ES-I3 (cell line): Measurements from ENCODE around the gene GAGE12H.
"Not testable (repeated sequence)": the region's sequence is repeated elsewhere in the genome, so short reads cannot be mapped to it uniquely, and the experiment has no call there.

ENCODE experiments used
- H3K36me3 ChIP-seq: 2 replicates; pipeline ENCODE4 v1.6.1; 2013; ENCODE audit warnings: mild to moderate bottlenecking, low read length, control low read depth, moderate library complexity; ENCODE audit not compliant: insufficient read depth
- H3K4me1 ChIP-seq: 2 replicates; pipeline ENCODE4 v1.6.1; 2013; ENCODE audit warnings: mild to moderate bottlenecking, control low read depth, low read length; ENCODE audit not compliant: insufficient read depth
- H3K9ac ChIP-seq: 2 replicates; pipeline ENCODE4 v1.6.1; 2013; ENCODE audit warnings: low read depth, mild to moderate bottlenecking, low read length, moderate library complexity
- H3K9me3 ChIP-seq: 2 replicates; pipeline ENCODE4 v1.6.1; 2013; ENCODE audit warnings: mild to moderate bottlenecking, low read length, moderate library complexity; ENCODE audit not compliant: control insufficient read depth, insufficient read depth

GAGE12H gene, protein sequence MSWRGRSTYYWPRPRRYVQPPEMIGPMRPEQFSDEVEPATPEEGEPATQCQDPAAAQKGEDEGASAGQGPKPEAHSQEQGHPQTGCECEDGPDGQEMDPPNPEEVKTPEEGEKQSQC

DNA sequence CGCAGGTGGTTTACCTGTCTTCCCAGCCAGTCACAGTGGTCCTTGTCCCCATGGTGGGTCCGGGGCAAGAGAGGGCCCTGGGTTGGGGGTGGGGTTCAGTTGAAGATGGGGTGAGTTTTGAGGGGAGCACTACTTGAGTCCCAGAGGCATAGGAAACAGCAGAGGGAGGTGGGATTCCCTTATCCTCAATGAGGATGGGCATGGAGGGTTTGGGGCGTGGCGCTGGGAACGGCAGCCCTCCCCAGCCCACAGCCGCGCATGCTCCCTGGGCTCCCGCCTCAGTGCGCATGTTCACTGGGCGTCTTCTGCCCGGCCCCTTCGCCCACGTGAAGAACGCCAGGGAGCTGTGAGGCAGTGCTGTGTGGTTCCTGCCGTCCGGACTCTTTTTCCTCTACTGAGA is at the start of gene GAGE12H:
Gene GAGE12H, plus strand, starts transcription at position 301 of the 400 bp plus-strand sequence. CDS start 1,155 bp downstream, outside the sequence.
- not testable (repeated sequence) for H3K9ac ChIP-seq, H3K4me1 ChIP-seq, H3K36me3 ChIP-seq, H3K9me3 ChIP-seq

DNA sequence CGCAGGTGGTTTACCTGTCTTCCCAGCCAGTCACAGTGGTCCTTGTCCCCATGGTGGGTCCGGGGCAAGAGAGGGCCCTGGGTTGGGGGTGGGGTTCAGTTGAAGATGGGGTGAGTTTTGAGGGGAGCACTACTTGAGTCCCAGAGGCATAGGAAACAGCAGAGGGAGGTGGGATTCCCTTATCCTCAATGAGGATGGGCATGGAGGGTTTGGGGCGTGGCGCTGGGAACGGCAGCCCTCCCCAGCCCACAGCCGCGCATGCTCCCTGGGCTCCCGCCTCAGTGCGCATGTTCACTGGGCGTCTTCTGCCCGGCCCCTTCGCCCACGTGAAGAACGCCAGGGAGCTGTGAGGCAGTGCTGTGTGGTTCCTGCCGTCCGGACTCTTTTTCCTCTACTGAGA is 47.9 kb upstream of the GAGE12H start, which contains the start of gene GAGE12C:
Gene GAGE12C, plus strand, starts transcription at position 301 of the 400 bp plus-strand sequence. CDS start 1,155 bp downstream, outside the sequence.
- H3K9me3 ChIP-seq, H3K9ac ChIP-seq, H3K36me3 ChIP-seq, H3K4me1 ChIP-seq: not testable (repeated sequence)

DNA sequence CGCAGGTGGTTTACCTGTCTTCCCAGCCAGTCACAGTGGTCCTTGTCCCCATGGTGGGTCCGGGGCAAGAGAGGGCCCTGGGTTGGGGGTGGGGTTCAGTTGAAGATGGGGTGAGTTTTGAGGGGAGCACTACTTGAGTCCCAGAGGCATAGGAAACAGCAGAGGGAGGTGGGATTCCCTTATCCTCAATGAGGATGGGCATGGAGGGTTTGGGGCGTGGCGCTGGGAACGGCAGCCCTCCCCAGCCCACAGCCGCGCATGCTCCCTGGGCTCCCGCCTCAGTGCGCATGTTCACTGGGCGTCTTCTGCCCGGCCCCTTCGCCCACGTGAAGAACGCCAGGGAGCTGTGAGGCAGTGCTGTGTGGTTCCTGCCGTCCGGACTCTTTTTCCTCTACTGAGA is 38.3 kb upstream of the GAGE12H start, which contains the start of gene GAGE12D:
Gene GAGE12D, plus strand, starts transcription at position 301 of the 400 bp plus-strand sequence. CDS start 1,155 bp downstream, outside the sequence.
- H3K9me3 ChIP-seq, H3K9ac ChIP-seq, H3K4me1 ChIP-seq, H3K36me3 ChIP-seq: not testable (repeated sequence)

DNA sequence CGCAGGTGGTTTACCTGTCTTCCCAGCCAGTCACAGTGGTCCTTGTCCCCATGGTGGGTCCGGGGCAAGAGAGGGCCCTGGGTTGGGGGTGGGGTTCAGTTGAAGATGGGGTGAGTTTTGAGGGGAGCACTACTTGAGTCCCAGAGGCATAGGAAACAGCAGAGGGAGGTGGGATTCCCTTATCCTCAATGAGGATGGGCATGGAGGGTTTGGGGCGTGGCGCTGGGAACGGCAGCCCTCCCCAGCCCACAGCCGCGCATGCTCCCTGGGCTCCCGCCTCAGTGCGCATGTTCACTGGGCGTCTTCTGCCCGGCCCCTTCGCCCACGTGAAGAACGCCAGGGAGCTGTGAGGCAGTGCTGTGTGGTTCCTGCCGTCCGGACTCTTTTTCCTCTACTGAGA is 28.8 kb upstream of the GAGE12H start, which contains the start of gene GAGE12E:
Gene GAGE12E, plus strand, starts transcription at position 301 of the 400 bp plus-strand sequence. CDS start 1,155 bp downstream, outside the sequence.
- H3K9ac ChIP-seq, H3K4me1 ChIP-seq, H3K9me3 ChIP-seq, H3K36me3 ChIP-seq: not testable (repeated sequence)

DNA sequence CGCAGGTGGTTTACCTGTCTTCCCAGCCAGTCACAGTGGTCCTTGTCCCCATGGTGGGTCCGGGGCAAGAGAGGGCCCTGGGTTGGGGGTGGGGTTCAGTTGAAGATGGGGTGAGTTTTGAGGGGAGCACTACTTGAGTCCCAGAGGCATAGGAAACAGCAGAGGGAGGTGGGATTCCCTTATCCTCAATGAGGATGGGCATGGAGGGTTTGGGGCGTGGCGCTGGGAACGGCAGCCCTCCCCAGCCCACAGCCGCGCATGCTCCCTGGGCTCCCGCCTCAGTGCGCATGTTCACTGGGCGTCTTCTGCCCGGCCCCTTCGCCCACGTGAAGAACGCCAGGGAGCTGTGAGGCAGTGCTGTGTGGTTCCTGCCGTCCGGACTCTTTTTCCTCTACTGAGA is 19.2 kb upstream of the GAGE12H start, which contains the start of gene GAGE12F:
Gene GAGE12F, plus strand, starts transcription at position 301 of the 400 bp plus-strand sequence. CDS start 1,155 bp downstream, outside the sequence.
- not testable (repeated sequence) for H3K9me3 ChIP-seq, H3K9ac ChIP-seq, H3K36me3 ChIP-seq, H3K4me1 ChIP-seq

DNA sequence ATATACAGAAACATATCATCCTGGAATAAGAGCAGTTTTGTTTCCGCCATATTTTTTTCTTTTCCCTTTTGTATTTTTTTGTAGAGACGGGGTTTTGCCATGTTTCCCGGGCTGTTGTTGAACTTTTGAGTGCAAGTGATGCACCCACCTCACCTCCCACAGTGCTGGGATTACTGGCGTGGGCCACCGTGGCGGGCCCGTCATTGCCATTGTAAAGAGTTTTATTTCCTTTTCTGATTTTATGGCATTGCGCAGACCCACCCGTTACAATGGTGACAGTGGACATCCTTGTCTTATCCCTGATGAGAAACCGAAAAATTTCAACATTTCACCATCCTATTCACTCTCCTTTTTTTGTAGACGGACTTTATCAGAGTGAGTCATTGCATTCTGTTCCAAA is 11.0 kb upstream of the GAGE12H start:
- H3K4me1 ChIP-seq, H3K9ac ChIP-seq, H3K9me3 ChIP-seq: not testable (repeated sequence)

DNA sequence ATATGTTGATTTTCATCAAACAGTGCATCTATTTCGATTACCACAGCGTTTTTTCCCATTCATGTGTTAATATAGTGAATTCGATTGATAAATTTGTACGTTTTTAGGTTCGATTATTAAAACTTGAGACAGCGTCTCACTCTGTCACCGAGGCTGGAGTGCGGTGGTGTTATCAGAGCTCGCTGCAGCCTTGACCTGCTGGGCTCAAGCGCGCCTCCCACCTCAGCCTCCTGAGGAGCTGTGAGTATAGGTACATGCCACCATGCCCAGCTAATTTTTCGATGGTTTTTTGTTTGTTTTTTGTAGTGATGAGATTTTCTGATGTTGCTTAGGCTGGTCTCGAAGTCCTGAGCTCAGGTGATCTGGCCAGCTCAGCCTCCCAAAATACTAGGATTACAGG is 10.6 kb upstream of the GAGE12H start:
- H3K9me3 ChIP-seq, H3K9ac ChIP-seq, H3K4me1 ChIP-seq, H3K36me3 ChIP-seq: not testable (repeated sequence)

More for the DNA sequence above, 11.0 kb upstream of the GAGE12H start:
- not testable (repeated sequence) for H3K36me3 ChIP-seq

DNA sequence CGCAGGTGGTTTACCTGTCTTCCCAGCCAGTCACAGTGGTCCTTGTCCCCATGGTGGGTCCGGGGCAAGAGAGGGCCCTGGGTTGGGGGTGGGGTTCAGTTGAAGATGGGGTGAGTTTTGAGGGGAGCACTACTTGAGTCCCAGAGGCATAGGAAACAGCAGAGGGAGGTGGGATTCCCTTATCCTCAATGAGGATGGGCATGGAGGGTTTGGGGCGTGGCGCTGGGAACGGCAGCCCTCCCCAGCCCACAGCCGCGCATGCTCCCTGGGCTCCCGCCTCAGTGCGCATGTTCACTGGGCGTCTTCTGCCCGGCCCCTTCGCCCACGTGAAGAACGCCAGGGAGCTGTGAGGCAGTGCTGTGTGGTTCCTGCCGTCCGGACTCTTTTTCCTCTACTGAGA is 9.6 kb upstream of the GAGE12H start, which contains the start of gene GAGE12G:
Gene GAGE12G, plus strand, starts transcription at position 301 of the 400 bp plus-strand sequence. CDS start 1,155 bp downstream, outside the sequence.
- H3K36me3 ChIP-seq, H3K4me1 ChIP-seq, H3K9me3 ChIP-seq, H3K9ac ChIP-seq: not testable (repeated sequence)

DNA sequence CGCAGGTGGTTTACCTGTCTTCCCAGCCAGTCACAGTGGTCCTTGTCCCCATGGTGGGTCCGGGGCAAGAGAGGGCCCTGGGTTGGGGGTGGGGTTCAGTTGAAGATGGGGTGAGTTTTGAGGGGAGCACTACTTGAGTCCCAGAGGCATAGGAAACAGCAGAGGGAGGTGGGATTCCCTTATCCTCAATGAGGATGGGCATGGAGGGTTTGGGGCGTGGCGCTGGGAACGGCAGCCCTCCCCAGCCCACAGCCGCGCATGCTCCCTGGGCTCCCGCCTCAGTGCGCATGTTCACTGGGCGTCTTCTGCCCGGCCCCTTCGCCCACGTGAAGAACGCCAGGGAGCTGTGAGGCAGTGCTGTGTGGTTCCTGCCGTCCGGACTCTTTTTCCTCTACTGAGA is 9.4 kb downstream of the GAGE12H start, which contains the start of gene GAGE2A:
Gene GAGE2A, plus strand, starts transcription at position 301 of the 400 bp plus-strand sequence. CDS start 1,155 bp downstream, outside the sequence.
- not testable (repeated sequence) for H3K9ac ChIP-seq, H3K4me1 ChIP-seq, H3K36me3 ChIP-seq, H3K9me3 ChIP-seq

DNA sequence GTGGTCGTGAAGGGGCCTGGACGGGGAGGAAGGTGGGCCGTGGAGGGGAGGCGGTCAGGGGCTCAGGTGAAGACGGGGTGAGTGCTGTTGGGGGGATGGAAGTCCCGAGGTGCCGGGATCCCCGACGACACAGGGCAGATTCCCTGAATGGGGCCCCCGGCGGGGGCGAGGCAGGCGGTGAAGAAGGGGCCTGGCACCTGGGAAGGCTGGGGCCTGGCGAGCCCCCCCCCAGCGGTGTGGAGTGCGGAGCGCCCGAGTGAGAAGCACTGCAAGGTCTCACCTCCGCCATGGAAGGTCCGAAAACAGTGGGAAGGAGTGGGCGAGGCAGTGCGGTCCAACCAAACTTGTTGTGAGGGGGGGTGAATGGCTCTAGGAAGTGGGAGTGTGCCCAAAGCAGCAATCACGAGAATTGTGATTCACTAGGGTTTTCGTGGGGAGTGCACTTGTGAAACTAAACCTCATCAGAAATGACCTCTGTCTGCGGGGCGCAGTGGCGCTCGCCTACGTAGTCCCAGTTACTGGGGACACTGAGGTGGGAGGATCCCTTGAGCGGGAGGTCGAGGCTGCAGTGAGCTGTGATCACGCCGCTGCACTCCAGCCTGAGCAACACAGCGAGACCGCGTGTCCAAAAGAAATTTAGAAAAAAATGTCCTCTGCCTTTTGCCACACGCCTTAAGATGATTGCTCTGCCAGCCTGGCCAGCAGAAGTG is 10.2 kb downstream of the GAGE12H start:
- H3K9ac ChIP-seq, H3K36me3 ChIP-seq, H3K4me1 ChIP-seq, H3K9me3 ChIP-seq: not testable (repeated sequence)

DNA sequence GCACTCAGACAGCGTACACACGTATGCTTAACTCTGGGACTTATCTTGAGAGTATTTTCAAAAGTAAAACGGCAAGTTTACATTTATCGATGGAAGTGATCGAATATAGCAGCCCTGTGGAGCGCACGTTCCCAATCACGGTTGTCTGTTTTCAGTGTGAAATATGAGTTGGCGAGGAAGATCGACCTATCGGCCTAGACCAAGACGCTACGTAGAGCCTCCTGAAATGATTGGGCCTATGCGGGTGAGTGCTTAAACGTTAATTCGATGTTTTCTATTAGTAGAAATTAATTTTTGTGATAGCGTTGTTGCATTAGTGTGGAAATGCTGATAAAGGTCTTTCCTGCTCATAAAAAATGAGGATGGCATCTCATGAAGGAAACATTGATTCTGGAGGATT is 10.7 kb downstream of the GAGE12H start:
- H3K36me3 ChIP-seq: not testable (repeated sequence)

DNA sequence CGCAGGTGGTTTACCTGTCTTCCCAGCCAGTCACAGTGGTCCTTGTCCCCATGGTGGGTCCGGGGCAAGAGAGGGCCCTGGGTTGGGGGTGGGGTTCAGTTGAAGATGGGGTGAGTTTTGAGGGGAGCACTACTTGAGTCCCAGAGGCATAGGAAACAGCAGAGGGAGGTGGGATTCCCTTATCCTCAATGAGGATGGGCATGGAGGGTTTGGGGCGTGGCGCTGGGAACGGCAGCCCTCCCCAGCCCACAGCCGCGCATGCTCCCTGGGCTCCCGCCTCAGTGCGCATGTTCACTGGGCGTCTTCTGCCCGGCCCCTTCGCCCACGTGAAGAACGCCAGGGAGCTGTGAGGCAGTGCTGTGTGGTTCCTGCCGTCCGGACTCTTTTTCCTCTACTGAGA is 19.0 kb downstream of the GAGE12H start, which contains the start of gene GAGE1:
Gene GAGE1, plus strand, starts transcription at position 301 of the 400 bp plus-strand sequence. CDS start 1,155 bp downstream, outside the sequence.
- H3K4me1 ChIP-seq, H3K9ac ChIP-seq, H3K9me3 ChIP-seq, H3K36me3 ChIP-seq: not testable (repeated sequence)

More for the DNA sequence above, 10.7 kb downstream of the GAGE12H start:
- H3K4me1 ChIP-seq, H3K9me3 ChIP-seq, H3K9ac ChIP-seq: not testable (repeated sequence)

DNA sequence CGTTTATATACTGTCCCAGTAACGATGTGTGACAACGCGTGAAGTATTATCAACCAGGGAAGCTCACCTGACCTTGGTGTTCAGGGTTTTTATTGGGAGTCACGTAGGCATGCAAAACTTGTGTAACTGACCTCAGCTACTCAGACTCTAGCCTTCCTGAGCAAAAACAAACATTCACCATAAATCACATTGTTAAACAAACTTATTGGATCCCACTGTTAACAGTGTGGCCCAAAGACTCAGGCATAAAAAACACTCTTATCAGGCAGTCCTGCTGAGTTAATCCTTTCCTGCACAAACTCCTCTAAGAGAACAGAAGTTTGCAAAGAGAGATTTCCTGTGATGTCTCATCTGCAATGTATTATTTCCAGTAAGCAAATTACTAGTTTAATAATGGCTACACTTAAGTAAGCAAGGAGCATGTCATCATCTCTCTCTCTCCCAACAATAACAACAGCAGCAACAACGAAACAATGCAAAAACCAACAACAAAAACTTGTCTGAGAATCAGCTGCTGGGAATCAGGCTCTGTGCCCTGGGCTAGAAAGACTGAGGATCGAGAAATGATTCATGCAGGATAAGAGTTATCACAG is 31.1 kb downstream of the GAGE12H start:
- no peak overlapping the region for H3K9ac ChIP-seq

DNA sequence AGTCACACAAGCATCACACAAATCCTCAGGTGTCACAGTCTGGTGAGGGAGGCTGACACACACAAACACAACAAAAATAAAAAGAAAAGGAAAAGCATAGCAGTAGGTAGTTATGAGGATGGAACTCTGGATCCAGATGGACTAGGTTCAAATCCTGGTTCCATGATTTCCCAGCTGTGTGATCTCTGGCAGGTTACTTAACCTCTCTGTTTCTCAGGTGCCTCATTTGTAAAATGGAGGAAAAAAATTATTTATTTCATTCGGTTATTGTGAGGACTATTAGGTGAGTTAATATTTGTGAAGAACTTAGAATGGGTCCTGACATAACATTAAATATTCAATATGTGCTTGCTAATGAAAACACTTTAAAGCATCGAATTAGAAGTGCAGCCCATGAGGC is 38.8 kb downstream of the GAGE12H start:
- Histone ChIP-seq H3K36me3 (no peaks in the 10 kb centered on the region), H3K9ac (no peak overlapping the region), H3K9me3 (no peaks in the 10 kb centered on the region), H3K4me1 (no peaks in the 10 kb centered on the region)

More for the DNA sequence above, 31.1 kb downstream of the GAGE12H start:
- H3K9me3 ChIP-seq: no peaks in the 10 kb centered on the region
- no peaks in the 10 kb centered on the region for H3K4me1 ChIP-seq
- no peaks in the 10 kb centered on the region for H3K36me3 ChIP-seq
